DMS 273 treated with DMSO at 0.1 percent for 48 hours (cell line): ENCODE data around the gene VAT1L.

Experiments used
- DNase-seq: peaks from one replicate; lab custom pipeline; 2025; lab: John Stamatoyannopoulos, UW

Gene VAT1L

DNA sequence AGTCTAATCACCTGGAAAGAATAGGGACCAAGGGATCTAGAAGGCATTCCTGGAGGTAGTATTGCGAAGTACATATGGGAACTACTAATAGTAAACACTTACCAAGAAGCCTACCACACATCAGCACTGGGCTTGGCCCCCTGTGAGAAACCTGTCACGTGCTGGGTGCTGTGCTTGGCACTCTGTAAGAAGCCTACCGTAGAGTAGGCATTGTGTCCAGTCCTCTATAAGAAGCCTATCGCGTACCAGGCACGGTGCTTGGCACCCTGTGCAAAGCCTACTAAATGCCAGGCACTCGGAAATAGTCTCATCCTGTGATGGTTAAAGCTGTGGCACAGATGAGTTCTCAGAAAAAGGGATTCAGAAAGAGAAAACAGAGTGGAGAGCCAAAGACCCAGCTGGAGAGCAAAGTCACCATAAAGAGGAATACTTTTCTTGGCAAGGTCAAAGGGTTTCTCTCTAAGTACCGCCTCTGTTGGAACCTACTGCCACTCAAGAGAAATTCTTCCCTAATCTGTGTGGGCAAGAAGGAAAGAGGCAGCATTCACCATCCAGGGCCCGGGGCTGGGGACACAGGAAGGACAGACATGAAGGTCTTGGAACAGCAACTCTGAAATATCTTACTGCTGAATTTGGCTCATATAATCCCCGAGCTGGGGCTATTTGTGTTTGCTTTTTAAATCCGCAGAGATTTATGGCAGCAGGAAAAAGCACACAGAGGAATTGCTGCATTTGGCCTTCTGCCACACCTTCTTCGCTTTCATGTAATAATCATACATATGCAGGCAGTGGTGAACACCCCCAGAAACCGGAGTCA, 81.8 kb downstream of the VAT1L start:
- no peak for DNase-seq

DNA sequence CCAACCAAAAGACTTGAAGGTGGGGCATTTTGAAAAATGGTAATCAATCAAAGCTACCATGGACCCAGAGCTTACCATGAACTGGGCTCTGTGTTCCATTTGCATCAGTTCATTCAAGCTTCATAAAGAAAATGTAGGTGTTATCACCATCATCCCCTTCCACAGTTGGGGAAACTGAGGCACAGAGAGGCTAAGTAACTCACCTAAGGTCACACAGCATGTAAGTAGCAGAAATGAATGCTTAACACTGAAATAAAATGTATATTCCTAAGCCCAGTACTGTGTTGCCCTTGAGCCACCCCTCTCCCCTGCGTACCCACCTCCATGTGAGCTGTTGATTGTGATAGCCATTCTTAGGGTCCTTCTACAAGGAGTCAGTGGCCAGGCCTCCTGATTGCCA, 83.6 kb downstream of the VAT1L start:
- no peak for DNase-seq

DNA sequence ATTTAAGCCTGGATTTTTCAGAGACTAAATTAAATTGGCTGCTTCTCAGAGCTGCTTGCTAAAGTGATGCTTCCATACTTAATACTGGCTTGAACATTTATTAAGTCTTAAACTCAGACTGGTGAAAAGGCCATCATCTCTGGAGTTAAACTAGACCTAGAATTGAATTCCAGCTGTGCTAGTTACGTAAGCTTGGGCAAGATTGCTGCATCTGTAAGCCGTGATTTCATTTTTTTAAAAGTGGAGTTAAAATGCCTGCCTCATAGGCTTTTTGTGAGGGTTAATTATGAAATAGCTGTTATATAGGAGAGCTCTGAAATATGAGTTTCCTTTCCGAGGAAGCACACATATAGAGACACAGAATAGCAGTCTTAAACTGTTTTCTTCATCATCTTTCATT, 84.7 kb downstream of the VAT1L start:
- no peak for DNase-seq

DNA sequence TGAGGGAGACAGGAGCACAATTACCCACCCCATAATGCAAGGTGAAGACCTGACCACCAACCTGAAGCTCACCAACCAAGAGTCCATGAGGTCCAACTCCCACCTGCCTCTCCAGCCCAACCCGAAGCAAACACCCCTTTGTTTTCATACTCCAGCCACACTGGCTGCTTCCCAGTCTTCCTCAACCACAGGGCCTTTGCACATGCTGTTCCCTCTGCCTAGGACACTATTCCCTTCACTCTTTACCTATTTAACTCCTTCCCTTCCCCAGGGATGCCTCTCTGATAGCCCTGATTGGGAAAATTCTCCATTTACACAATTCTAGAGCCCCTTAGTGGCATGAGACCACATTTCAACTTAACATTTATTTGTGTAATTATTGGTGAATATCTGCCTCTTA, 86.0 kb downstream of the VAT1L start:
- no peak for DNase-seq

DNA sequence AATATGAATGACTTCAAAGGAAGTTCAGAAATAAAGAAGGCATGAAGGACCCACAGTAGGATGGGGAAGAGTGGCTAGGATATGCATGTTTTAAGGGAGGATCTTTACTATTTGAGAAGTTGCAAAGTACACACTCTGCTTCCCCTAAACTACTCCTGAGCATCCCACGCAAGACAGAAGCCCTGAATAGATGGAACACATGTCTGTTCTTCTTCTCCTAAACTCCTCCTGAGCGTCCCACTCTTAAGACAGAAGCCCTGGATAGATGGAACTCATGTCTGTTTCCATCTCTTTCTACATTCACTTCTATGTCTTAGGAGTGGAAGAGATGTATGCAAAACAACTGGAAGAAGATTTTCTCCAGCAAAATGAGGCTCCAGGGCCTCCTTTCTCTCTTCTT, 88.4 kb downstream of the VAT1L start:
- DNase-seq, result no peak

DNA sequence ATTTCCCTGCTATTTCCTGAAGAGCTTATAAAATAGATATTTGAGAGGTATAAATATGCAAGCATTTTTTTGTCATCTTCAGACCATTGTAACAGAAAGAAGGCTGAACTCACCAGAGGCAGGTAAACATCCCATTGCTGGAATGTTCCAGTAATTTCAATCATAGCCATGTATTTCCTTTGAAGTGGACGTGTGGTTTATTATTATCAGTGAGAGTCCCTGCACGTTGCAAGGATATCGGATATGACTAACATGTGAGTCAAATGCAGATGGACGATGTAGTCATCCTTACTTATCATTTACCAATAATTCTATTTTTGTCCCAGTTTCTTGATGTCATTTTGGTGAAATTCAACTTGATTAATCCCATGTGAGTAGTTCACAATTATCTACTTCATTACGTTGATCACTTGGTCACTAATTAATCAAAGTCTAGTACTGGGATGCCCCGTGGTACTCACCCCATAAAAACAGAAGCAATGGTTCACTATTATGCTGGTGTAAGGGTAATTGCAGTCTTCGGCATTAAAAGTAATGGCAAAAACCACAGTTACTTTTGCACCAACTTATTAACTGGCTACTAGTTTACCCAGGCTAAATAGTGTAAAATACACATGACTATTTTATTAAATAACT, 89.5 kb downstream of the VAT1L start:
- no peak for DNase-seq

DNA sequence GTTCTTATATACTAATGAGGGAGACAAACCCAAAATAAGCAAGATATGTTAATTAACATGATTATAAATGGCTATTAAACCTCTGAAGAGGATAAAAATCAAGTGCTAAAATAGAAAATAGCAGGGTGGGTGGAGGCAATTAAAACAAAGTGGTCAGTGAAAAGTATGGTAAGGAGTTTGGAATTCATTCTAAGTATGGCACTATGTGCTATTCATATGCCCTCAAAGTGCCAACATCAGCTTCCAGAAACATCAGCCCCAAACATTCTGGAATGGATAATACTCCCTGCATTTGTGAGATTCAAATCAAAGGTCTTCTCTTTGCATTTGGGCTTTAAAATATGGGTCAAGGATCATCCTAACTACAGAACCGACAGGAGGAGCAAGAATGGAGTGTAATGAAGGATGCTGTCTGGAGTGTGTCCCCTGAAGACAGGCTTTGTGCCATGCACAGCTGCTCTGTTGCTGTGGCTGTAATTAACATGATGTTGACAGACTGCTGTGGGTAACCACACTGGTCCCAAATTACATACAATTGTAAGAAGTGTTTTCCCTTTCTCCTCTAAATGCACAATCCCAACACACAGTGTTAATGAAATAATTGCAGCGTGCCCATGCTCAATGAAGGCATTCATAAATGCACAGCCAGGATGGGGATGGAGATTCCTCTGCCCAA, 93.1 kb downstream of the VAT1L start:
- no peak for DNase-seq

DNA sequence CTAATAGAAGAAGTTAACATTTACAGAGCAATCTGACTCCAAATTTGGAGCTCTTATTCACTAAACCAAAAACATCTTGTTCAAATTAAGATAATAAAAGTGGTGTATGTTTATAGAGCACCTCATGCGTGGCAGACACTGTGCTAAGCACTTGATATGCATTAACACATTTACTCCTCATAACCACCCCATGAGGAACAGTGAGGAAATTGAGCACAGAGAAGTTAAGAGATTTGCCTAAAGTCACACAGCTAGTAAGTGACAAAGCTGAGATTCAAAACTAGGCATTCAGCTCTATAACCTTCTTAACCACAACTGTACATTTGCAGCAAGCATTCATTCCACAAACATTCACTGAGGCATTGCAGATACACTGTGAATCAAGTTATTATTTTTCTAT, 94.0 kb downstream of the VAT1L start:
- DNase-seq, result no peak

DNA sequence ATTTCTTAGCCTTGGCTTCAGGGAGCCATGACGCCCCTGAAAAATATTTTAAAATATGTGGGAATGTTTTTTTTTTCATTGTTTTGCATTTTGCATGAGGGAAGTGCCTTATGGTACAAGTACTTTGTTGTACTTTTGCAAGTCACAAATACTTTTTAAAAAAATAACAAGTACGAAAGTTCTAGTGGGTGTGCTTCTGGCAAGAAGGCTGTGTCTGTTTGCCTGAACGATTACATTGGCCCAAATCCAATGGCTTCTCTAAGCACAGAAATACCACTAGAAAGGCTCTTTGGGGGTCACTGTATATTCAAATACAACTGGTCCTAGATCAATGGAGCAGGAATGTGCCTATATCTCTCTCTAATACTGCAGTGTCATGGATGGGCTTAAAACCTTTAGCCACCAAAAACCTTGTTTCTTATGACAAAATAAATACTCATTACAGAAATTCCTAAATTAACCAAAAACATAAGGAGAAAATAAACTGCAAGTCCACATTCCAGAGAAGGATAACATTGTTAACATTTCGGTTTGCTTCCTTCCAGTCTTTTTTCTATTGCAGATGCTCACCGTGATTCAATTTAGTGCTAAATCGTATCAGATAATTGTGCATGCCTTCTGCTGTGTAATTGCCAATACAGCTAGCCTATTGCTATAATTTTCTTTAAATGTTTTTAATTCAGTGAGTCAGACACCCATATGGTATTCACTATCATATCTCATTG, 97.4 kb downstream of the VAT1L start:
- no peak for DNase-seq

DNA sequence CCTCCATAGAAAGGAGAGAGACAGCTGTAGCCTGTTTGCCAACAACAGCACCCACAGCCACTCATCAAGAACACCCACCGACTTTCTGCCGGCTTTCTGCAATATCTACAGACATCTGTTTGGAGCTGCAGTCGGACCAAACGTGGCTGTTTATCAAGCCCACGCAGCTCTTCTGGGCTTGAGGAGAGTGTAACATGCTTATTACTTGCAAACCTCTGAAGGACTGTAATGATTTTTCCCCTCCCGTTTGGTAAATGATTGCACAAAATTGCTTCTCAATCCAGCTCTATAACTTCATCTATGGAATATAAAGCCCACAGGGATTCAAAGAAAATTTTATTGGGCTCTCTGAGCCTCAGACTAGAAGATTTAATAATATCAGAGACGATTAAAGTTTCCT, 100.5 kb downstream of the VAT1L start:
- DNase-seq, result no peak

DNA sequence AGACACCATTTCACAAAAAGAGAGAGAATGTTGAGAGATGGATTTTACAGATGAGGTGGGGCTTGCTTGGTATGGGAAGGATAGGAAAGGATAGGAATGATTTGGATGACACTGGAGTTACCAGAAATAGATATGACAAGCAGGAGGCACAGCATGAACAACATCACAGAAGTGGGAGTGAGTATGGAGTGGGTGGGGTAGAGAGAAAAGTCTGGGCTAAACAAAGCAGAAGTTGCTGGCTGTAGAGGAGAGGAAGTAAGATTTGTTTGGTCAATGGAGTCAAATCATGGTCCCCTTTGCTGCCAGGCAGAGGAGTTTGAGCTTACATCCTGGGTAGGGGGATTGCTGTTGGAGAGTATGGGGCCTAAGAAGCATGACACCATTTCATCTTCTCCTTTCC, 101.7 kb downstream of the VAT1L start:
- no peak for DNase-seq

DNA sequence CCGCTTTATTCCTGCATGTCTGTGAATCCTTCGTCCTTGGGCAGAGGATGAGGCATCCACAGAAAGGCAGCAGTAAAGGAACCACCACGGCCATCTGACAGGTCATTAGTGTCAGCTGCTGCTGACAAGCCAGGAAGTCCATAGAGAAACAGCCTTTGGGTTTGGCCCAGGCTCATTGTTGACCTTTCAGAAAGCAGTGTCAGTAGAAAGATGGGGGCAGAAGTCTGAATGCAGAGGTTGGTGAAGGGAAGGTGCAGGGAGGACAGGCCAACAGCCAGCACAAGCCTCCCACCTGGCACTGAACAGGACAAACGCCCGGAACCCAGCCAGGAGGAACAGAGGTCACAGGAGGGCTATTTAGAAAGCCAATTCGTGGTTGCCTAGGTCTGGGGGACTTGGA, 105.8 kb downstream of the VAT1L start:
- DNase-seq, result no peak

DNA sequence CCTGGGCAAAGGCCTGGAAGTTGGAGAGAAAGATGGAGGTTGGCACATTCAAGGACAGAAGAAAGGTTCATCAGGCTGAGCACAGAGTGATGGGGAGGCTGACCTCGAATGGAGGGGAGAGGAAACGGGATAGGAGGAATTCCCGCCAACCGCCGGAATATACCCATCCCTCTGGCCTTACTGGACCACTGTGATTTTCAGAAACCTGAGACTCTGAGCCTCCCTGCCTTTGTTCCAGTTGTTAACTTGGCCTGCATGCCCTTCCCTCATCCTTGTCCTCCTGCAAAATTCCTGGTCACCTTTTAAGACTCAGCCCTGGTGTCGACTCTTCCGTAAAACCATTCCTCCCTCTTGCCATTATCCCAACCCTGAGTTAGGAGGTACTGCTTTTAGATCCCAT, 107.6 kb downstream of the VAT1L start:
- no peak for DNase-seq

DNA sequence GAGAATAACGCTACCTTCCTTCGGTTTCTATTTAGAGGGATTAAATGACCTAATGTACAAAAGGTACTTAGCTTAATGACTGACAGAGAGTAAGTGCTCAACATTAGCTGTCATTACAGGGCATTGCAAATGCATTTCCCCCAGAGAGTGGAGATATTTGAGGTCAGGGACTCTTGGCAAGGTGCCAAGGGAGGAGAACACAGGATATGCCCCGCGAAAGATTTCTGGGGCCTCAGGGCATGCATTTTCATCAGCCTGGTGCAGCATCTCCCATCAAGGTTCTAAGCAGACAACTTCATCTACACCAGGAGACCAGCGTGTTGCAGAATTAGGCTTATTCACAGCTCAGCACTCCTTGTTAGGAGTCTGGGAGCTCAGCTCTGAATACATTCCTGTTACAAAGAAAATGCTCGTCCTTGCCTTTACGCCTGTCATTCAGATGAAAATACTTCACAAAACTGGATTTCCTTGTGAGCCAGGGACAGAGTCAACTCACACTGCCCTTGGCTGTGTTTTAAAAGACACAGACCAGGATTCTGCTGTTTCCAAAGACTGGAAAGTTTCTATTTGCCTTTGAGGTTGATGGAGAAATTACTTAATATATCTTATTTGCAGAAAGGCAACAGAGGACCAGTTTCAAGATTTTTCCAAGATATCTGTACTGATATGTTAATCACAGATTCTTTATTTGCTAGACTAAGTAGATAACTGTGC, 108.2 kb downstream of the VAT1L start:
- no peak for DNase-seq

DNA sequence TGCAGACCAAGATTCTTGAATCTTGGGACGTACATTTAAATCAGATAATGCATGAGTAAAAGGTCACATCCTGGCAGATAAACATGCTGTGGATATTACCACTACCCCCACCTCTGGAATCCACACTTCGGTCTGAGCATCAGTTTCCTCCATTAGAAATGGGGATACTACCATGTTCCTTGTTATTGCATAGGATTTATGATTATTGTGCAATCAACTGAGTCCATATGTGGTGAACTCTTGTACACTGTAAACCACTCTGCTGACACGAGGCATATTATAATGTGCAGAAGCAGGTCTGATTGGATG, 108.7 kb downstream of the VAT1L start:
- DNase-seq, result no peak

DNA sequence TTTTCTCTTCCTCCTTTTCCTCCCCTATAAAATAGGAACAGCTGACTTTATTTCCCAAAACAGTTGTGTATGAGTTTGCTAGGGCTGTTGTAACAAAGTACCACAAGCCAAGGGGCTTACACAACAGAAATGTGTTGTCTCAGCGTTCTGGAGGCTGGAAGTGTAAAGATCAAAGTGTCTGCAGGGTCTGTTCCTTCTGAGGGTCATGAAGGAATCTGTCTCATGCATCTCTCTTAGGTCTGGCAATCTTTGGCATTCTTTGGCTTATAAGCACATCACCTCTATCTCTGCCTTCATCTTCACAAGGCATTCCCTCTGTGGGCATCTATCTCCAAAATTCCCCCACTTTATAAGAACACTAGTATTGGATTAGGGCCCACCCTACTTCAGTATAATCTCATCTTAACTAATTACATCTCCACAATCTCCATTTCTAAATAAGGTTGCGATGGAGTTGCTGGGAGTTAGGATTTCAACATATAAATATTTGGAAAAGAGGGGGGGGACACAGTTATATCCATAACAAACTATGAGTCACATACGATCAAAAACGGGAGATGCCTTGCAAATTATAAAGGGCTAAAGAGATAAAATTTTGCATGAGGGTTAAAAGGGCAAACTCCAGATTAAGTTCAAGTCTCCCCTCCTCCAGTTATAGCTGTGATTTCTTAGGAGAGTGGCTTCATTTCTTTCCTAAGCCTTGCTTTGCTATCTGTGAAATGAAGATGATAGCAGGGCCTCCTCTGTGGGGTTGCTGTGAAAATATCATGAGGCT, 109.7 kb downstream of the VAT1L start:
- DNase-seq, result no peak

DNA sequence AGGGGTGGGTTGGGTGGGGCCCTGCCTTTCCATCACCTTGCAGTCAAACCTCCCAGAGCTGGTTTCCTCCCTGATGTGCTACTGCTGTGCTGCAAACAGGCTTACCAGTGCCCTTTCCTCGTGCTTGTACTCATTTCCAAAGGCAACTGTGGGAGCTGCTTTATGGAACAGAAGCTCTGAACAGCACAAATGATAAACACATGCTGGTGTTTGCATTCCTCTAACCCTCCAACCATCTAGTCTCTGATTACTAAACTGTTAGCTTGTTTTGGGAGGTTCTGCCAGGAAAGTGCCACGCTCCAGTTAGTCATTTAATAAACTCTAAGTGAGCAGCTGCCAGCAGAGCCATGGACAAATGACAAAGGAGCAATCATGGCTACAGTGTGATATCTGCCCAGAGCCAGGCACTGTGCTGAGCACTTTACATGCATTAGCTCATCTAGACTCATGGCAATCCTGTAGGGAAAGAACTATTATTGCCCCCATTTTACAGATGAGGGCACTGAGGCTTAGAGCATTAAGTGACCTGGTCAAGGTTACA, 110.4 kb downstream of the VAT1L start:
- DNase-seq, result peak; percentile 20

DNA sequence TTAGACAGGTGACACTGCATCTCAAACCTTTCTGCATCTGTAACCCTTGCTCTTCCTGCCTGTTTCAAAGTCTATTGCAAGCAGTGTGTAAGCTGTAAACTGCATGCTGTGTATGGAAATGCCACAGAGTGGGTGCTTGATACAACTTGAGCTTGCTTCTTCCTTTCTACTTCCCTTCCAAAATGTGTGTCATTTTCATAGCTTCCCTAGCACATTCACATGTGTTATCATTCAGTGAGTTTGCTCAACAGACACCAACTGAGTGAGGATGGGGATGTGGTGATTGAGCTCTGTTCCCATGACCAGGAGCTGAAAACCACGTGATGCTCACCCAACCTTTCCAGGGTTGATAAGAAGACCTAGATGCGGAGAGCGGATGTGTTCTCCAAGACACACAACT, 111.1 kb downstream of the VAT1L start:
- no peak for DNase-seq

DNA sequence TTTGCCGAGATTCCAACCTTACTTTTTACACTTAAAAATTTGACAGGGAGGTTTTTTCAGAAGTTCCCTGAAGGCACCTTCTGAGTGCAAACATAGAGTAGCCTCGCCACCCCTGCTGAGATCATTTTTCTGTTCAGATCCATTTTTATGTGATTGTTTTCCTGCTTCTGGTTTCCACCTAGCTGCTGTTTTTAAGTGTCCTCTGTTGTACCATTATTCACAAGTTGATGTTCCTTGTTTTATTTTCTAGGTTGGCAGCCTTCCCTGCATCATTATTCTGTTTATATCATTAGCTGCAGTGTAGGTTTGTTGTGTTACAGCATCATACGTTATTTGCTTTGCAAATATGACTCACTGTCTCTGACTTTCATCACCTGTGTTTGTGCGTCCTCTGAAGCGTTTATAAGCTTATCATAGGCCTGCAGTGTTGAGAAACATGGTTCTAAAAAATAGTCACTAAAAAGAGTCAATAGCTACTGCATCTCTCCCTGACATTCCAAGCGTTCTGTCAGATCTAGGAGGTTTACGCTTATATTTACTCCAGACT, 117.1 kb downstream of the VAT1L start:
- no peak for DNase-seq

DNA sequence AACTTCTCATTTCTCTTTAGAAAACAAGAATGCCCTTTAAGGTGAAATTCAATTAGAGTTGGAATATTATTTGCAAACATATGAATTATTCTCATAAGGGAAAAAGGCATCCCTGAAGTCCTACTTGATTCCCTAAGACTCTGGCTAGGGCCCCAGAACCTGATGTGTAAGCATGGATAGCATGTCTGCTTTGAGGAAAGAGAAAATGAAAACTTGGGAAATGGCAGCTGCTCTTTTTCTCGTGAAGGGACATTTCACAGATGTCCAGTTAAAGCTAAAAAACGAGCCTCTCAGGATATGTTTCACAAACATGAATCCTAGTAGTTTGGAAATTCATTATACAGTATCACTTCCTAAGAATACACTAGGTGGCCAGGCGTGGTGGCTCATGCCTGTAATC, 121.7 kb downstream of the VAT1L start:
- DNase-seq, result no peak

DNA sequence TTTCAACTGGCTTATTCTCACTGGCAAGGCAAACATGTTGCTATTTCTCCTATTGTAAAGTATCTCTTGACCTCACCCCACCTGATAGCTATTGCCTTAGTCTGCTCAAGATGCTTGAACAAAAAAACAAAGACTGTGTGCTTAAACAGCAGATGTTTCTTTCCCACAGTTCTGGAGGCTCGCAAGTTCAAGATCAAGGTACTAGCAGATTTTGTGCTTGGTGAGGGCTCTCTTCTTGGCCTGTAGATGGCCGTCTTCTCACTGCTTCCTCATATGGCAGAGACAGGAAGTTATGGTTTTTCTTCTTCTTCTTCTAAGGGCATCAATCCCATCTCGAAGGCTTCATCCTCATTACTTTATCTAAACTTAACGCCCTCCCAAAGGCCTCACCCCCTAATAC, 124.3 kb downstream of the VAT1L start:
- DNase-seq, result no peak
